ENCODE data around the gene SBK3. TPM values are rescaled to one million over a fixed set of nuclear protein-coding genes. Genes with fewer than 3 reads are reported as not detected.

Gene SBK3
- total RNA-seq, 1 donor from 2014 or later: 0.31 TPM

Other genes with a start within 250 kb of the SBK3 start
- 0.47 TPM for gene TMEM150B, start 220.2 kb downstream of the SBK3 start, total RNA-seq
- gene KMT5C, start 205.7 kb downstream of the SBK3 start, total RNA-seq: 6.9 TPM
- gene COX6B2, start 190.8 kb downstream of the SBK3 start, total RNA-seq: not detected
- not detected for gene GARIN5B, start 182.3 kb downstream of the SBK3 start, total RNA-seq
- gene IL11, start 175.1 kb downstream of the SBK3 start, total RNA-seq: 0.16 TPM
- not detected for gene TMEM190, start 168.7 kb downstream of the SBK3 start, total RNA-seq
- gene TMEM238, start 161.3 kb downstream of the SBK3 start, total RNA-seq: not detected
- gene RPL28, start 159.6 kb downstream of the SBK3 start, total RNA-seq: 112 TPM
- gene UBE2S, start 137.8 kb downstream of the SBK3 start, total RNA-seq: 35.9 TPM
- gene SHISA7, start 102.2 kb downstream of the SBK3 start, total RNA-seq: 4.2 TPM
- 13.7 TPM for gene ISOC2, start 83.9 kb downstream of the SBK3 start, total RNA-seq
- gene C19orf85, start 80.8 kb downstream of the SBK3 start, total RNA-seq: not detected
- gene ZNF628, start 68.9 kb downstream of the SBK3 start, total RNA-seq: 0.78 TPM
- gene NAT14, start 60.4 kb downstream of the SBK3 start, total RNA-seq: 15.0 TPM
- gene SSC5D, start 57.1 kb downstream of the SBK3 start, total RNA-seq: 0.31 TPM
- gene SBK2, start 8.4 kb downstream of the SBK3 start, total RNA-seq: not detected
- 4.2 TPM for gene ZNF579, start 35.3 kb upstream of the SBK3 start, total RNA-seq
- 4.1 TPM for gene FIZ1, start 54.0 kb upstream of the SBK3 start, total RNA-seq
- 2.8 TPM for gene ZNF524, start 54.7 kb upstream of the SBK3 start, total RNA-seq
- 1.2 TPM for gene ZNF865, start 60.1 kb upstream of the SBK3 start, total RNA-seq
- gene ZNF784, start 79.0 kb upstream of the SBK3 start, total RNA-seq: 5.1 TPM
- gene ZNF580, start 95.5 kb upstream of the SBK3 start, total RNA-seq: 4.8 TPM
- gene ZNF581, start 98.1 kb upstream of the SBK3 start, total RNA-seq: 5.6 TPM
- 7.8 TPM for gene CCDC106, start 102.7 kb upstream of the SBK3 start, total RNA-seq
- gene U2AF2, start 109.5 kb upstream of the SBK3 start, total RNA-seq: 65.8 TPM
- 20.7 TPM for gene EPN1, start 129.7 kb upstream of the SBK3 start, total RNA-seq
- gene NLRP9, start 192.9 kb upstream of the SBK3 start, total RNA-seq: not detected
- gene RFPL4A, start 213.6 kb upstream of the SBK3 start, total RNA-seq: not detected
- not detected for gene RFPL4AL1, start 223.6 kb upstream of the SBK3 start, total RNA-seq

Measured in occipital lobe (tissue), 1 donor.